PFSK-1 (cell line): ENCODE results near the gene HOXB2.

ENCODE experiments used
- TAF1 ChIP-seq: IDR thresholded peaks from 2 replicates; pipeline ENCODE4 v1.6.1; 2012; ENCODE audit warnings: low read length, control low read depth, borderline replicate concordance; ENCODE audit not compliant: insufficient read depth
- TF ChIP-seq, protein P1 (sequence below), 2 experiments: IDR thresholded peaks; 2 replicates each; pipeline versions ENCODE4 v1.6.1 to v1.8.0; 2011 to 2012; ENCODE audit warnings: low read depth in 2 of 2, low read length in 2 of 2, control low read depth in 1 of 2, inconsistent platforms in 1 of 2, mild to moderate bottlenecking in 1 of 2, moderate library complexity in 1 of 2; ENCODE audit not compliant: insufficient read depth in 1 of 2

DNA sequence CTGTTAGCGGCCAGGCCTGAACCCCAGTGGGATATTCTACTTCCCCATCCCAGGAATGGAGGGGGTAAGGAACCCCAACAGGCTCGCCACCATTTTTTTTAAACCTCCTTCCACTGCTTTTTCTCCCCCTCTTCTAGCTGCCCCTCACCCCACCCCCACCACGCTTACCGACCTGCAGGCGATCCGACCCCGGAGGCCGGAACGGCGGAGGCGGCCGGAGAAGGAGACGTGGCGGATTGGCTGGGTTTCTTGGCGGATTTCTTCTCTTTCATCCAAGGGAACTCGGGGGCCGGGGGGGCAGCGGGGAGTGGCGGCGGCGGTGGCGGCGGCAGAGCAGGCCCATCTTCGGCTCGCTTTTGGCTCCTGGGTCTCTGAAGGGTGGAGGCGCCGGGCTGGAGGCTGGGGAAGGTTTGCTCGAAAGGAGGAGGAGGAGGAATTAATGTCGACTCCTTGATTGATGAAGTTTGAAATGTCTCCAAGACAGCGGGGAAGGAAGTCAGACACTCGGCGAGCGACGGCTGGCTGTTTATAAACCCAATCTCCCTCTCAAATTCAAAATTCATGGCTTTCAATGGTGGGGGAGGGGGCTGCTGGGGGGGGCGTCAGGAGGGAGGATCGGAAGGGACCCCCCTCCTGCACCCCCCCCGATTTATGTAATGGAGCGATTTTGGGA is 424 bp downstream of the HOXB2 start:
- TF ChIP-seq TAF1 = no peak
- TF ChIP-seq, protein P1, sequence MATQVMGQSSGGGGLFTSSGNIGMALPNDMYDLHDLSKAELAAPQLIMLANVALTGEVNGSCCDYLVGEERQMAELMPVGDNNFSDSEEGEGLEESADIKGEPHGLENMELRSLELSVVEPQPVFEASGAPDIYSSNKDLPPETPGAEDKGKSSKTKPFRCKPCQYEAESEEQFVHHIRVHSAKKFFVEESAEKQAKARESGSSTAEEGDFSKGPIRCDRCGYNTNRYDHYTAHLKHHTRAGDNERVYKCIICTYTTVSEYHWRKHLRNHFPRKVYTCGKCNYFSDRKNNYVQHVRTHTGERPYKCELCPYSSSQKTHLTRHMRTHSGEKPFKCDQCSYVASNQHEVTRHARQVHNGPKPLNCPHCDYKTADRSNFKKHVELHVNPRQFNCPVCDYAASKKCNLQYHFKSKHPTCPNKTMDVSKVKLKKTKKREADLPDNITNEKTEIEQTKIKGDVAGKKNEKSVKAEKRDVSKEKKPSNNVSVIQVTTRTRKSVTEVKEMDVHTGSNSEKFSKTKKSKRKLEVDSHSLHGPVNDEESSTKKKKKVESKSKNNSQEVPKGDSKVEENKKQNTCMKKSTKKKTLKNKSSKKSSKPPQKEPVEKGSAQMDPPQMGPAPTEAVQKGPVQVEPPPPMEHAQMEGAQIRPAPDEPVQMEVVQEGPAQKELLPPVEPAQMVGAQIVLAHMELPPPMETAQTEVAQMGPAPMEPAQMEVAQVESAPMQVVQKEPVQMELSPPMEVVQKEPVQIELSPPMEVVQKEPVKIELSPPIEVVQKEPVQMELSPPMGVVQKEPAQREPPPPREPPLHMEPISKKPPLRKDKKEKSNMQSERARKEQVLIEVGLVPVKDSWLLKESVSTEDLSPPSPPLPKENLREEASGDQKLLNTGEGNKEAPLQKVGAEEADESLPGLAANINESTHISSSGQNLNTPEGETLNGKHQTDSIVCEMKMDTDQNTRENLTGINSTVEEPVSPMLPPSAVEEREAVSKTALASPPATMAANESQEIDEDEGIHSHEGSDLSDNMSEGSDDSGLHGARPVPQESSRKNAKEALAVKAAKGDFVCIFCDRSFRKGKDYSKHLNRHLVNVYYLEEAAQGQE (IDR thresholded peaks at IDR 0.05; ENCODE audit: insufficient read depth in 1 of 2, low read depth in 2 of 2, low read length in 2 of 2) = no peak
